ENCODE measurements around the gene CSF3R. TPM values are rescaled to one million over a fixed set of nuclear protein-coding genes. Genes with fewer than 3 reads are reported as not detected.

The CSF3R gene
- total RNA-seq, 1 experiment from 2014 or later, result 0.26 TPM

DNA sequence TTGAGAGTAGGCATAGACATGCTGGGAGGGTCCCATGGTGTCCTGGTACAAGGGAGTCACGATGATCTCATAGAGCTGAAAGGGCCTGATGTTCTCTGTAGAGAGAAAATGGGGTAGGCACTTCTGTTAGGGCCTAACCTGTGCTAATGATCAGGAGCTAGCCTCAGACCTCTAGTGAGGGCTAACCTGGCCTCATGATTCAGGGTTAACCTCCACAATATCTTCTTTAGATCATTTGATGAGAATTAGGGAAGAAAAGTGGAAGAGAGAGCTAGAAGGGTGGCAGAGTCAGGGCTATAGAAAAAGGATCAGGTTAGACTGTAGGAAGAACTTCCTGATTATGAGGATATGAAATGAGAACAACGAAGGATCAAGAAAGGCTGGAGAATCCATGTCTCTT is 13.6 kb downstream of the CSF3R start:
- DNase-seq (ENCODE audit: low spot score) (no peak), ATAC-seq (no peak)
- CTCF ChIA-PET, result no interaction called here
- Mint-ChIP-seq H3K4me3 (no peak overlapping the region), H3K27me3 (ENCODE audit: low read depth) (peaks cover 69% of the 10 kb centered on the region), H3K36me3 (no peaks in the 10 kb centered on the region), H3K27ac (no peak overlapping the region), H3K9me3 (no peaks in the 10 kb centered on the region), H3K4me1 (peaks cover 12% of the 10 kb centered on the region)
- TF ChIP-seq, protein P1, sequence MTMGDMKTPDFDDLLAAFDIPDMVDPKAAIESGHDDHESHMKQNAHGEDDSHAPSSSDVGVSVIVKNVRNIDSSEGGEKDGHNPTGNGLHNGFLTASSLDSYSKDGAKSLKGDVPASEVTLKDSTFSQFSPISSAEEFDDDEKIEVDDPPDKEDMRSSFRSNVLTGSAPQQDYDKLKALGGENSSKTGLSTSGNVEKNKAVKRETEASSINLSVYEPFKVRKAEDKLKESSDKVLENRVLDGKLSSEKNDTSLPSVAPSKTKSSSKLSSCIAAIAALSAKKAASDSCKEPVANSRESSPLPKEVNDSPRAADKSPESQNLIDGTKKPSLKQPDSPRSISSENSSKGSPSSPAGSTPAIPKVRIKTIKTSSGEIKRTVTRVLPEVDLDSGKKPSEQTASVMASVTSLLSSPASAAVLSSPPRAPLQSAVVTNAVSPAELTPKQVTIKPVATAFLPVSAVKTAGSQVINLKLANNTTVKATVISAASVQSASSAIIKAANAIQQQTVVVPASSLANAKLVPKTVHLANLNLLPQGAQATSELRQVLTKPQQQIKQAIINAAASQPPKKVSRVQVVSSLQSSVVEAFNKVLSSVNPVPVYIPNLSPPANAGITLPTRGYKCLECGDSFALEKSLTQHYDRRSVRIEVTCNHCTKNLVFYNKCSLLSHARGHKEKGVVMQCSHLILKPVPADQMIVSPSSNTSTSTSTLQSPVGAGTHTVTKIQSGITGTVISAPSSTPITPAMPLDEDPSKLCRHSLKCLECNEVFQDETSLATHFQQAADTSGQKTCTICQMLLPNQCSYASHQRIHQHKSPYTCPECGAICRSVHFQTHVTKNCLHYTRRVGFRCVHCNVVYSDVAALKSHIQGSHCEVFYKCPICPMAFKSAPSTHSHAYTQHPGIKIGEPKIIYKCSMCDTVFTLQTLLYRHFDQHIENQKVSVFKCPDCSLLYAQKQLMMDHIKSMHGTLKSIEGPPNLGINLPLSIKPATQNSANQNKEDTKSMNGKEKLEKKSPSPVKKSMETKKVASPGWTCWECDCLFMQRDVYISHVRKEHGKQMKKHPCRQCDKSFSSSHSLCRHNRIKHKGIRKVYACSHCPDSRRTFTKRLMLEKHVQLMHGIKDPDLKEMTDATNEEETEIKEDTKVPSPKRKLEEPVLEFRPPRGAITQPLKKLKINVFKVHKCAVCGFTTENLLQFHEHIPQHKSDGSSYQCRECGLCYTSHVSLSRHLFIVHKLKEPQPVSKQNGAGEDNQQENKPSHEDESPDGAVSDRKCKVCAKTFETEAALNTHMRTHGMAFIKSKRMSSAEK (CRISPR knock-in tag; IDR thresholded peaks at IDR 0.05; ENCODE audit: borderline replicate concordance), result no peak
- no peak for TF ChIP-seq GABPB1 (CRISPR knock-in tag; IDR thresholded peaks at IDR 0.05)
- POLR2A ChIA-PET, result no interaction called here

DNA sequence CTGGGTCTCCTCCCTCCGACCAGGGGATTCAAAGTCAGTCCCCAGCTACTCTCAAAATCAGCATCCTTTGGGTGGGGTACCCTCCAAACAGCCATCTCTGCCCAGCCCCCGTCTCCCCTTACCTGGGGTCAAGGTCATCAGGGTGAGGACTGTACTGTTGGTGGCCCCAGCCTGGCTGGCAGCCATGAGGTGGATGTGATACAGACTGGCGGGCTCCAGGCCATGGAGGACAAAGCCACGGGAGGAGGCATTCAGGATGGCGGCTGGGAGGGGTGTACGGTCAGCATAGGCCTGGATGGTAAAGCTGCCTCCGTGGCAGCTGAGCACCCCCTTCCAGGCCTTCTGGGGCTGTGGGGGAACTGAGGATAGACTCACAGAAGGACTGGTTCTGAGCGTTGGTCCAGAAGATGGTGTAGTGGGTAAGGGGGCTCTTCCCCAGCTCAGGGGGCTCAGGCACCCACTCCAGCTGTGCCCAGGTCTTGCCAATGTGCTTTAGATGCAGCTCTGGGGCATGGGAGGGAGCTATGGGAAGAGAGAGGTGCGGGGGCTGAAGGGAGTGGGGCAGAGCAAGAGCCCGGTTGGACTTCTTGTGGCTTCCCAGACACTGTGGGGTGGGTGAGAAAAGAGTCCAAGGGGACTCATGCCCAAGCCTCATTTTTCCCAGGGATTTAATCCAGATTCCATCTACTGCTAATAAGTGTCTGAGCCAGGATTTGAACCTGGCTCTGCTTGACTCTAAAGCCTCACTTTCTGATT is 14.8 kb downstream of the CSF3R start:
- DNase-seq (ENCODE audit: low spot score), result no peak
- Mint-ChIP-seq H3K27me3 (ENCODE audit: low read depth) (peaks cover 65% of the 10 kb centered on the region), H3K36me3 (0 out of 2 replicates have a peak, but pooled peaks cover 4% of the 10 kb centered on the region), H3K27ac (no peak overlapping the region), H3K9me3 (no peaks in the 10 kb centered on the region), H3K4me1 (peaks cover 16% of the 10 kb centered on the region), H3K4me3 (no peak overlapping the region)
- no peak for ATAC-seq
- CTCF ChIA-PET, result no interaction called here
- POLR2A ChIA-PET, result no interaction called here
- no peak for TF ChIP-seq ZNF219 (CRISPR knock-in tag; IDR thresholded peaks at IDR 0.05; ENCODE audit: borderline replicate concordance)
- TF ChIP-seq SP1 (CRISPR knock-in tag; conservative IDR thresholded peaks at IDR 0.05), result no peak
- TF ChIP-seq, protein P2, sequence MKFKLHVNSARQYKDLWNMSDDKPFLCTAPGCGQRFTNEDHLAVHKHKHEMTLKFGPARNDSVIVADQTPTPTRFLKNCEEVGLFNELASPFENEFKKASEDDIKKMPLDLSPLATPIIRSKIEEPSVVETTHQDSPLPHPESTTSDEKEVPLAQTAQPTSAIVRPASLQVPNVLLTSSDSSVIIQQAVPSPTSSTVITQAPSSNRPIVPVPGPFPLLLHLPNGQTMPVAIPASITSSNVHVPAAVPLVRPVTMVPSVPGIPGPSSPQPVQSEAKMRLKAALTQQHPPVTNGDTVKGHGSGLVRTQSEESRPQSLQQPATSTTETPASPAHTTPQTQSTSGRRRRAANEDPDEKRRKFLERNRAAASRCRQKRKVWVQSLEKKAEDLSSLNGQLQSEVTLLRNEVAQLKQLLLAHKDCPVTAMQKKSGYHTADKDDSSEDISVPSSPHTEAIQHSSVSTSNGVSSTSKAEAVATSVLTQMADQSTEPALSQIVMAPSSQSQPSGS (CRISPR knock-in tag; IDR thresholded peaks at IDR 0.05; ENCODE audit: borderline replicate concordance, low read depth), result no peak
- no peak for TF ChIP-seq ZBTB21 (CRISPR knock-in tag; IDR thresholded peaks at IDR 0.05; ENCODE audit: borderline replicate concordance)
- TF ChIP-seq, protein P3, sequence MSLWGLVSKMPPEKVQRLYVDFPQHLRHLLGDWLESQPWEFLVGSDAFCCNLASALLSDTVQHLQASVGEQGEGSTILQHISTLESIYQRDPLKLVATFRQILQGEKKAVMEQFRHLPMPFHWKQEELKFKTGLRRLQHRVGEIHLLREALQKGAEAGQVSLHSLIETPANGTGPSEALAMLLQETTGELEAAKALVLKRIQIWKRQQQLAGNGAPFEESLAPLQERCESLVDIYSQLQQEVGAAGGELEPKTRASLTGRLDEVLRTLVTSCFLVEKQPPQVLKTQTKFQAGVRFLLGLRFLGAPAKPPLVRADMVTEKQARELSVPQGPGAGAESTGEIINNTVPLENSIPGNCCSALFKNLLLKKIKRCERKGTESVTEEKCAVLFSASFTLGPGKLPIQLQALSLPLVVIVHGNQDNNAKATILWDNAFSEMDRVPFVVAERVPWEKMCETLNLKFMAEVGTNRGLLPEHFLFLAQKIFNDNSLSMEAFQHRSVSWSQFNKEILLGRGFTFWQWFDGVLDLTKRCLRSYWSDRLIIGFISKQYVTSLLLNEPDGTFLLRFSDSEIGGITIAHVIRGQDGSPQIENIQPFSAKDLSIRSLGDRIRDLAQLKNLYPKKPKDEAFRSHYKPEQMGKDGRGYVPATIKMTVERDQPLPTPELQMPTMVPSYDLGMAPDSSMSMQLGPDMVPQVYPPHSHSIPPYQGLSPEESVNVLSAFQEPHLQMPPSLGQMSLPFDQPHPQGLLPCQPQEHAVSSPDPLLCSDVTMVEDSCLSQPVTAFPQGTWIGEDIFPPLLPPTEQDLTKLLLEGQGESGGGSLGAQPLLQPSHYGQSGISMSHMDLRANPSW (CRISPR knock-in tag; conservative IDR thresholded peaks at IDR 0.05; ENCODE audit: low read depth), result no peak
- TF ChIP-seq NR1H2 (CRISPR knock-in tag; IDR thresholded peaks at IDR 0.05), result no peak
- TF ChIP-seq, protein P4, sequence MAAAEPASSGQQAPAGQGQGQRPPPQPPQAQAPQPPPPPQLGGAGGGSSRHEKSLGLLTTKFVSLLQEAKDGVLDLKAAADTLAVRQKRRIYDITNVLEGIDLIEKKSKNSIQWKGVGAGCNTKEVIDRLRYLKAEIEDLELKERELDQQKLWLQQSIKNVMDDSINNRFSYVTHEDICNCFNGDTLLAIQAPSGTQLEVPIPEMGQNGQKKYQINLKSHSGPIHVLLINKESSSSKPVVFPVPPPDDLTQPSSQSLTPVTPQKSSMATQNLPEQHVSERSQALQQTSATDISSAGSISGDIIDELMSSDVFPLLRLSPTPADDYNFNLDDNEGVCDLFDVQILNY (CRISPR knock-in tag; IDR thresholded peaks at IDR 0.05), result no peak
- no peak for TF ChIP-seq MYBL2 (CRISPR knock-in tag; IDR thresholded peaks at IDR 0.05)
- no peak for TF ChIP-seq TEAD4 (CRISPR knock-in tag; IDR thresholded peaks at IDR 0.05)
- TF ChIP-seq, protein P5, sequence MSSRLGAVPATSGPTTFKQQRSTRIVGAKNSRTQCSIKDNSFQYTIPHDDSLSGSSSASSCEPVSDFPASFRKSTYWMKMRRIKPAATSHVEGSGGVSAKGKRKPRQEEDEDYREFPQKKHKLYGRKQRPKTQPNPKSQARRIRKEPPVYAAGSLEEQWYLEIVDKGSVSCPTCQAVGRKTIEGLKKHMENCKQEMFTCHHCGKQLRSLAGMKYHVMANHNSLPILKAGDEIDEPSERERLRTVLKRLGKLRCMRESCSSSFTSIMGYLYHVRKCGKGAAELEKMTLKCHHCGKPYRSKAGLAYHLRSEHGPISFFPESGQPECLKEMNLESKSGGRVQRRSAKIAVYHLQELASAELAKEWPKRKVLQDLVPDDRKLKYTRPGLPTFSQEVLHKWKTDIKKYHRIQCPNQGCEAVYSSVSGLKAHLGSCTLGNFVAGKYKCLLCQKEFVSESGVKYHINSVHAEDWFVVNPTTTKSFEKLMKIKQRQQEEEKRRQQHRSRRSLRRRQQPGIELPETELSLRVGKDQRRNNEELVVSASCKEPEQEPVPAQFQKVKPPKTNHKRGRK (CRISPR knock-in tag; IDR thresholded peaks at IDR 0.05; ENCODE audit: borderline replicate concordance), result no peak
- no peak for TF ChIP-seq ZNF232 (CRISPR knock-in tag; IDR thresholded peaks at IDR 0.05)
- no peak for TF ChIP-seq CBFB (CRISPR knock-in tag; IDR thresholded peaks at IDR 0.05; ENCODE audit: low read depth)
